Activated CD4-positive, CD25-positive, alpha-beta regulatory T cell treated with anti-CD3 and anti-CD28 coated beads, Interleukin-2, amount 50 U/mL, for 72 hours (primary cell): ENCODE results near the gene CNMD.
"Not testable (repeated sequence)": the region's sequence is repeated elsewhere in the genome, so short reads cannot be mapped to it uniquely, and the experiment has no call there.

Source experiments
- DNase-seq: peaks from one replicate; pipeline ENCODE4 v3.0.0; 2021

CNMD gene

DNA sequence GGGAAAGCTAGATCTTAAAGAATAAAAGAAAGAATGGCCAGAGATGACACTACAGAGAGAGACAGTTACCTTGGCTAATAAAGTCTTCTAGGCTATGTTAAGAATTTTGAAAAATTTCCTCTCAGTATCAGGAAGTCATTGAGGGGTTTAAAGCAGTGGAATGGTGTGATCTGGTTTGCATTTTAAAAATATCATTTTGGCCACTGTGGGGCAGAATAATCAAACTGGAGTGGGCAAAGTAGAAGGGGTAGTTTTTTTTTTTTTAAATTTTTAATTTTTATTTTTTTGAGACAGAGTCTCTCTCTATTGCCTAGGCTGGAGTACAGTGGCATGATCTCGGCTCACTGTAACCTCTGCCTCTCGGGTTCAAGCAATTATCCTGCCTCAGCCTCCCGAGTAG lies 4.4 kb upstream of the CNMD start:
- no peak for DNase-seq

GRCh38 chr13:52743569-52743968 lies 3.9 kb upstream of the CNMD start:
- DNase-seq, result no peak

DNA sequence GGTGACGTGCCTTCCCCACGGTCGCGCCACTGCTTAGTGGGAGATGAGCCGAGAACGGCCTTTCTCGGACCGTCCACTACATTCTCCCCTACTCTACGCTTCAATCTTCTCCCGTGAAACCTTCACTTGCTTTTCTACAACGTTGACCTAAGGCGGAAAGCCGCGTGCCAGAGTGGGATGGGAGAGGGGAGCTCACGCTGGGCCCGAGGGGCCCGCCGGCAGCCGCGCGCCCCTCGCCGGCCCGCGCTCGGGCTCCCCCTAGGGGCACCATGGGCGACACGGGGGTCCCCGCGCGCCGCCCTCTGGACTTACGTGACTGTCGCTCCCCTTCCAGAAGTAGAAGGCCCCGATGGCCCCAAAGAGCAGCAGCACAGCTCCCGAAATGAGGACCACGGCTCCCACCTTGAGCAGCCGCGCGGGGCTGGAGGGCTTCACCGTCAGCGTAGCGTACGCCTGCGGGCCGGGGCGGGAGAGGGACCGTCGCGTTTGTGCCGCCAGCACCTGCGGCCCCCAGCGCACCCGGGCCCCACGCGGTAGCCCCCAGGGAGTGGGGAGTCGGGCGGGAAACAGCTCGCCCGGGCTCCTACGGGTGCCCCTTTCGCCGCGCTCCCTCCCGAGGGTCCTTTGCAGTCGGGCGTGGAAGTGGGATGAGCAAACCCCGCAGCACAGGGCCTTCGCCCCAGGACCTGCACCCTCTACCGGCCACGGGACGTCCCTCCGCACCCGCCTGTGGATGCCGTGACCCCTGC lies 727 bp downstream of the CNMD start:
- no peak for DNase-seq

DNA sequence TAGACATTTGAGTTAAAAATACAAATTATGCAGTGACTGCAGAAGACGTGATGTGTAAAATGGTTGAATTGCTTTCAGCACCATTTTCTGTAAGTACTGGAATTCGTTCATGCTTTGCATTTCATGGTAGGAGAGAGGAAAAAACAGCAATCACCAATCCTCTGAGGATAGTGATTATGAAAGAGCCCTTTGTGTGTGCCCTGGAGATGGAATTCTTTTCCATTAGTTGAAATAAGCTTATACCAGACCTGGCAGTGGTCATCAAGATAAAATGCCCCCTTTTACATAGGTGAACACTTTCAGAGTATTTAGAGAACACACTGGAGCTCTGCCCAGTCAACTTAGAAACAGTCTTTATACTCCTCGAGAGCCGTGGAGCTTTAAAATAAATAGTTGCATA lies 1.7 kb downstream of the CNMD start:
- DNase-seq, result no peak

GRCh38 chr13:52737451-52737850 lies 2.2 kb downstream of the CNMD start:
- no peak for DNase-seq

DNA sequence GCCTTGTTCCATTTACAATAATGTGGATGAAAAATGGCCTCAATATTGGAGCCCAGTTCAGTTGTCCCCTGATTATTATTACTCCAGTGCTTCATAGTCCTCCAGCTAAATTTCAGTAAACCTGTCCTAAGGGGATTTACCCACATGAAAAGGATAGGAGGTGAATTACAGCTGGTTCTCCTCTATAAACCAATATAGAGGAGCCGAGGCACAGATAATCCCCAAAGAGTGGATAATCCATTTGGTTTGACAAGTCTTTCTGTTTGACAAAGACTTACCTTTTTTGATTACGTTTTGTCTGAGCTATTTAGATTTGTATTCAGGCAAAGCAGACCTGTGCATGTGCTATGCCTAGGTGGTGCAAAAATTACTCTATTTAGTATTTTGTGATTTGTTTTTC lies 2.7 kb downstream of the CNMD start:
- DNase-seq, result no peak

GRCh38 chr13:52734075-52734623 lies 5.5 kb downstream of the CNMD start:
- no peak for DNase-seq

DNA sequence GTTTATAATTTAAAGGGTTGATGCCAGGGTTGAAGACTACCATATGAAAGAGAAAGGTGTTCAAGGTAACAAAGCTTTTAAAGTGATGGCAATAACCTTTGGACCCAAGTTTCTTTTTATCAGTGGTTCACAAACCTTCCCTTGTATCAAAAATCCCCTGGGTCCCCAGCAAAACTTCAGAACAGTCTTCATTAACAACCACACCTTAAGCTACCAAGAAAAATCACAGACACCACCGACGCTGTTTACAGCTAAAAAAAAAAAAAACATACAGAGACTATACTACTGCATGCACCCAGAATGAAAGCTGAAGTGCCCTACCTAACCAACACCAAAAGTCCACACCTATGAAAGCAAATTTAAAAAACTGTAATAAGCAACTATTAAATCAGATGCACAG lies 13.4 kb downstream of the CNMD start:
- no peak for DNase-seq

DNA sequence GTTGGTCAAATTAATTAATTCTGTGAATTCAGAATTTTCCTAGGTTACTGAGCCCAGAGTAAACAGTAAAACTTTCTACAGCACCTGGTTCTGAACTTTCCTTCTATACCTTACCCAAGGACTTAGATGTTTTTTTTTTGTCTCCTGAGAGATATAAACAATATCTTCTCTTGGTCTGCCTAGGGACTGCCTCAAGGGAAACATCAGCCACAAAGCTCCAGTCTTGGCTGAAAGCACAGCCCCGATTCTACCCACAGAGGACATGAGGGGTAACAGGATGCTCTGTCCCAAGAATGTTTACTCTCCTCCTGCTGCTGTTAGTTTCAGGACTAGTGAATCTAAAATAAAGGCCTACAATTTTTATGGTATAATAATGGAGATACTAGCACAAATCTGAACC lies 14.3 kb downstream of the CNMD start:
- no peak for DNase-seq

DNA sequence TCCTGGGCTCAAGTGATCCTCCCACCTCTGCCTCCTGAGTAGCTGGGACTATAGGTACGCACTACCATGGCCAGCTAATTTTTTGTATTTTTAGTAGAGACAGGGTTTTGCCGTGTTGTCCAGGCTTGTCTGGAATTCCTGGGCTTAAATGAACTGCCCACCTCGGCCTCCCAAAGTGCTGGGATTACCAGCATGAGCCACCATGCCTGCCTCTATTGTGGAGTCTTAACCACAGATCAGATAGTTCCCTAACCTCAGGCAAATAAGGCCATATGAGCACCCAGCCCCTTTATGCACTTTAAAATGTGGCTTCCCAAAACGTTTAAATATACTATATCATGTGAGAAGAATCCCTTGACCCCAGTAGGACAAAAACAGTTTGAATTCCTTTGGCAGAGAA lies 16.4 kb downstream of the CNMD start:
- DNase-seq, result no peak

DNA sequence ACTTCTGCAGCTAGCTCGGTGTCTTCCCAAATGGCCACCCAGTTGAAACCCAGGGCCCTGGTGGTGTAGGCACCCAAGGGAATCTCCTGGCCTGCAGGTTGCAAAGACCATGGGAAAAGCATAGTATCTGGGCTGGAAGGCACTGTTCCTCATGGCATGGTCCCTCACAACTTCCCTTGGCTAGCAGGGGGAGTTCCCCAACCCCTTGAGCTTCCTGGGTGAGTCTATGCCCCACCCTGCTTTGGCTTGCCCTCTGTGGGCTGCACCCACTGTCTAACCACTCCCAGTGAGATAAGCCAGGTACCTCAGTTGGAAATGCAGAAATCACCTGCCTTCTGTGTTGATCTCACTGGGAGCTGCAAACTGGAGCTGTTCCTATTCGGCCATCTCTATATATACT lies 18.3 kb downstream of the CNMD start:
- DNase-seq, result not testable (repeated sequence)

- not testable (repeated sequence) for DNase-seq
Observed at GRCh38 chr13:52720904-52721303, 18.7 kb downstream of the CNMD start.

DNA sequence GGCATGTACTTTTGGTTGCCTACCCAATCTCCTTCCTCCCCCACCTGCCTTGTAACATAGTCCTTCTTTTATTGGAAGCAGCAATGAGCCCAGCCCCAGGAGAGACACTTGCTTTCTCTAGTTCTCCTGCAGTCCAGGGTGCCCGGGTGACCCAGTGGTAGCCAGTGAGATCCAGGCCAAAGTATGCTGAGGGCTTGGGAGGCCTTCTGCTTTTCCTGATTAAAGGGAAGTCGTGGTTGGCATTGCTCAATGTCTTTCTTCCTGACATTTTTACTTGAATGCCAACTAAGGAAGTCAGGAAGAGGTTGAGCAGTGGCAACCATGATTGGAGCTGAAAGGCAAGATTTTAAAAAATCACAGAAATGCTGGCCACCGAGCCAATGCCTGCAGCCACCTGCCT lies 25.7 kb downstream of the CNMD start:
- no peak for DNase-seq

GRCh38 chr13:52712385-52712784 lies 27.2 kb downstream of the CNMD start:
- DNase-seq, result no peak

GRCh38 chr13:52711286-52711685 lies 28.3 kb downstream of the CNMD start:
- no peak for DNase-seq

DNA sequence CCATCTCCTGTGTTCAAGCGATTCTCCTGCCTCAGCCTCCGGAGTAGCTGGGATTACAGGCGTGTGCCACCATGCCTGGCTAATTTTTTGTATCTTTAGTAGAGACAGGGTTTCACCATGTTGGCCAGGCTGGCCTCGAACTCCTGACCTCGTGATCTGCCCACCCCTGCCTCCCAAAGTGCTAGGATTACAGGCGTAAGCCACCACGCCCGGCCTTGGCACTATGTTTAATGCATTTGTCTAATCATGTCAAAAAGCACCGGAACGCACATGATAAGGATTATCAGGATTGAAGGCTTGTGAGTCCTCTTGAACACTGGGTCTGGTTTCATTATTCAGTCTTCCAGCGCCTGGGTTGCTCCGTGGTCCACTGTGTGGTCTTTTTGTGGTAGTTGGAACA lies 31.4 kb downstream of the CNMD start:
- not testable (repeated sequence) for DNase-seq

DNA sequence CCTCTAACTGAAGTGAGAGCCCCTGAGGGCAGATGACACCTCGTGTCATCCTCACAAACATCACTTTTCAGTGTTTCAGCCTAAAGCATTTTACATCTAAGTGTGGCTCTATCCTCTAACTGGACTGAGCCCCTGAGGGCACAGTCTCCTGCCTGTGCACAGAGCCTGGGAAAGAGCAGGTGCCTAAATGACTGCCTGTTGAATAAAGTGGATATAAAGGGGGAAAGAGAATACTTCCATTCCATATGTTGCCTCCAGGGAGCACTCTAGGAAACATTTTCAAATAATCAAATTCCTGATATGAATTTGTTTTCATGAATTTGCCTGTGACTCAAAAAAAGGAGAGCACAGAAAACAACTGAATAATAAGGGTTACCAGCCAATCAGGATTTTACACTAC lies 32.2 kb downstream of the CNMD start:
- no peak for DNase-seq

GRCh38 chr13:52706081-52706480 lies 33.5 kb downstream of the CNMD start:
- no peak for DNase-seq

DNA sequence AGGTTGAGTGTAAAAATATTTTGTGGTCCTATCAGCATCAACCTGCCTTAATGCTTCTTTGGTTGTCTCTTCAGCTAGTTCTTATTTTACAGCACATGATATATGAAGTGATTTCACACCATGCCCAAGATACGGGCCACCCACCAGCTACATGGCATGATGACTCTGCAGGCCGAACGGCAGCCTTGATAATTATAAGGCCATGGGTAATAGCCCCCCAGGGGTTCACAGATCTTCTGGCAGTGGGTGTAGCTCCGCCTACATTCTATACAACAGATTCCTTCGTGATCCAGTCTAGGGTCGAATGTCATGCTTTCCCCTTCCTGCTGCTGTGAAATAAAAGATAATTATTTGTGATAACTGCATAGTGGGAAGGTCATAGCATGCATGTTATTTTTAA lies 36.1 kb downstream of the CNMD start:
- no peak for DNase-seq

DNA sequence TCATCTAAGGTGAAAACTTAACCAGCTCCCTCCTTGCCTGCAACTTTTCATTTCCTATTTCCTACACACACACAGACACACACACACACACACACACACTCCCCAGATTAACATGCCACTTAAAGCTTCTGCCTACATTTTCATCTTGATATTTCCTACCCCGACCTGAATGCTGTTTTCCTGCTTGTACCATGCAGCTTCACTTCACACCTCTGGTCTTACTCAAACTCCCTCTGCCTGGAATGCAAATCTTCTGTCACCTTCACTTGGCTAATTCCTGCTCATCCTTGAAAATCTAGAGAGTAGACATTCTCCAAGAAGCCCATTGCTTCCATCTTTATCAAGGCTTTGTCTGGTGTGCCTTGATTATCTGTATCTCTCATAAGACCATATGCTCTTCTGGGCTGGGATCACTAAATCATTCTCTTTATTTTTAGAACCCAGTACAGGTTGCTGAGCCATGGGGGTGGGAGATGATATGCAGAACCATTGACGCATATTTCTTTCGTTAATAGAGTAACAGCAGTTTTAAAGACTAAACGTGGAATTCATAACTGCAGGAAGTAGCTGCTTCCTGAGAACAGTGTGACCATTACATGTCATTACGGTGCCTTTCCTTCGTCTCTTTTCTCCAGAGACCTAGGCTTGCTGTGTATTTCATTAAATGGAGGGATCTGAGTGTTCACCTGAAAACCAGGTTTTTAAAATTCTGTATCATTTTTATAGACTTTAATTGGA lies 37.7 kb downstream of the CNMD start:
- no peak for DNase-seq

DNA sequence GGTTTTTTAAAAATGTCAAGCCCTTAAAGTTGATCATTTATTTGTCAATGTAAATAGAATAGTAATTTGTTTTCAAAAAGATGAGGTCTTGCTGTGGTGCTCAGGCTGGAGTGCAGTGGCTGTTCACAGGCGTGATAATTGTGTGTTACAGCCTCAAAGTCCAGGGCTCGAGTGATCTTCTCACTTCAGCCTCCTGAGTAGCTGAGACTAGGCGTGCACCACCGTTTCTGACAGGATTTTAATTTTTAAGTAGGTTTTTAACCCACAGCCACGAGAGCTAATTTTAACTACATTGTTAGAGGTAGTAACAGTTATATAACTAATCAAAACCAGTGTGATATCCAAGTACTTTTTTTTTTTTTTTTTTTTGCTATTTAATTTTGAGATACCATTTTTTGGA lies 43.1 kb downstream of the CNMD start:
- no peak for DNase-seq

DNA sequence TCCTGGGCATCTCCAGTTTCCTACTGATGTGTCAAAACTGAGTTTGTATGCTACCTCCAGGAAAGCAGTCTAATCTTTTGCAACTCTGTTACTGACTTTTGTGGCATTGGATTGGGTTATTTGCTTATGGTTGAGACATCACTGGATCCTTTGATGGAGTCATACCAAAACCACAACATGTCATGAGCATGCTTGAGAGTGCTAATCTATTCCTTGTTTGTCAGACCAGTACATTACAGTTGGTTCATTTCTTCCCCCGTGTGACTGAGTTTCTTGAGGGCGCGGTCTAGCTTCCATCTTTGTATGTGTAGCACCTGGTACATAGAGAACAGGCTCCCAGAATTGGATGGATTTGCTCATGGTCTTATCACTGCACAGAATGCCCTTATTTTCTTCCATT lies 43.8 kb downstream of the CNMD start:
- no peak for DNase-seq

- no peak for DNase-seq
Observed at GRCh38 chr13:52686376-52686775, 53.2 kb downstream of the CNMD start.

DNA sequence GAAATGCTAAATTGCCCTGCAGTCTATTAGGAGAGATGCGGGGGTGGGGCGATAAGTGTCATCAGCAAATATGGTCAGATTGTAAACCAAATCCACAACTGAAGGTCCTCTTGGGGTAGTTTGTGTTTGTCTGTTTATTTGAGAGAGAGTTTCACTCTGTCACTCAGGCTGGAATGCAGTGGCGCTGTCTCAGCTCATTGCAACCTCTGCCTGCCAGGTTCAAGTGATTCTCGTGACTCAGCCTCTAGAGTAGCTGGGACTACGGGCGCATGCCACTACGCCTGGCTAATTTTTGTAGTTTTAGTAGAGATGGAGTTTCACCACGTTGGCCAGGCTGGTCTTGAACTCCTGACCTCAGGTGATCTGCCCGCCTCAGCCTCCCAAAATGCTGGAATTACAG lies 53.8 kb downstream of the CNMD start:
- not testable (repeated sequence) for DNase-seq
